ENCODE results near the gene B4GALT4.

- TF ChIP-seq POLR2A (IDR thresholded peaks at IDR 0.05; ENCODE audit: low read depth, low read length) (no peak), TAF1 (IDR thresholded peaks at IDR 0.05; ENCODE audit: low read depth, low read length) (no peak), POLR2AphosphoS5 (IDR thresholded peaks at IDR 0.05; ENCODE audit: low read depth, low read length) (no peak), POU2F2 (IDR thresholded peaks at IDR 0.05; ENCODE audit: low read depth, low read length) (no peak)
These were observed 20.5 kb downstream of the B4GALT4 start for GRCh38 chr3:119220198-119220597.

All from GM12891 (cell line).